ENCODE data around the gene AHRR. TPM values are rescaled to one million over a fixed set of nuclear protein-coding genes. Genes with fewer than 3 reads are reported as not detected.

Gene AHRR
- total RNA-seq, 1 donor from 2014 or later, result 1.0 TPM

- H3K36me3 Mint-ChIP-seq (ENCODE audit: low read depth), result peaks cover 3% of the 10 kb centered on the region
- no peak for DNase-seq (ENCODE audit: low read depth, low spot score)
- no peak overlapping the region for H3K27ac Mint-ChIP-seq (ENCODE audit: unreplicated experiment)
- no peak for TF ChIP-seq CTCF (conservative IDR thresholded peaks at IDR 0.05)
- no peaks in the 10 kb centered on the region for H3K9me3 Mint-ChIP-seq
- H3K4me3 Mint-ChIP-seq, result no peak overlapping the region
- H3K4me1 Mint-ChIP-seq, result peaks cover 5% of the 10 kb centered on the region
- no peaks in the 10 kb centered on the region for H3K27me3 Mint-ChIP-seq (ENCODE audit: low read depth)
Observed at GRCh38 chr5:466661-467310, 145.3 kb downstream of the AHRR start.

GRCh38 chr5:468401-468800, 146.9 kb downstream of the AHRR start:
- H3K36me3 Mint-ChIP-seq (ENCODE audit: low read depth), result no peaks in the 10 kb centered on the region
- H3K4me1 Mint-ChIP-seq, result peaks cover 7% of the 10 kb centered on the region
- TF ChIP-seq CTCF (conservative IDR thresholded peaks at IDR 0.05), result no peak
- H3K27ac Mint-ChIP-seq (ENCODE audit: unreplicated experiment), result no peak overlapping the region
- H3K9me3 Mint-ChIP-seq, result no peaks in the 10 kb centered on the region
- H3K4me3 Mint-ChIP-seq, result peak overlapping the region; percentile 38
- DNase-seq (ENCODE audit: low read depth, low spot score), result no peak
- no peaks in the 10 kb centered on the region for H3K27me3 Mint-ChIP-seq (ENCODE audit: low read depth)

GRCh38 chr5:469752-470483, 148.4 kb downstream of the AHRR start:
- H3K4me3 Mint-ChIP-seq, result peak overlapping the region; percentile 84
- DNase-seq (ENCODE audit: low read depth, low spot score), result no peak
- no peak for TF ChIP-seq CTCF (conservative IDR thresholded peaks at IDR 0.05)
- no peak overlapping the region for H3K27ac Mint-ChIP-seq (ENCODE audit: unreplicated experiment)
- peaks cover 7% of the 10 kb centered on the region for H3K4me1 Mint-ChIP-seq
- H3K36me3 Mint-ChIP-seq (ENCODE audit: low read depth), result no peaks in the 10 kb centered on the region
- H3K27me3 Mint-ChIP-seq (ENCODE audit: low read depth), result peaks cover 9% of the 10 kb centered on the region
- no peaks in the 10 kb centered on the region for H3K9me3 Mint-ChIP-seq

- H3K9me3 Mint-ChIP-seq, result no peaks in the 10 kb centered on the region
- TF ChIP-seq CTCF (conservative IDR thresholded peaks at IDR 0.05), result no peak
- H3K27me3 Mint-ChIP-seq (ENCODE audit: low read depth), result peaks cover 19% of the 10 kb centered on the region
- no peaks in the 10 kb centered on the region for H3K36me3 Mint-ChIP-seq (ENCODE audit: low read depth)
- H3K27ac Mint-ChIP-seq (ENCODE audit: unreplicated experiment), result no peak overlapping the region
- peak overlapping the region; percentile 84 for H3K4me3 Mint-ChIP-seq
- H3K4me1 Mint-ChIP-seq, result peaks cover 7% of the 10 kb centered on the region
- no peak for DNase-seq (ENCODE audit: low read depth, low spot score)
Observed at GRCh38 chr5:470961-471749, 149.6 kb downstream of the AHRR start.

GRCh38 chr5:471750-472058, 150.2 kb downstream of the AHRR start:
- Mint-ChIP-seq H3K27ac (ENCODE audit: unreplicated experiment) (no peak overlapping the region), H3K36me3 (ENCODE audit: low read depth) (no peaks in the 10 kb centered on the region), H3K4me1 (peaks cover 7% of the 10 kb centered on the region), H3K9me3 (no peaks in the 10 kb centered on the region), H3K27me3 (ENCODE audit: low read depth) (peaks cover 23% of the 10 kb centered on the region), H3K4me3 (peak overlapping the region; percentile 84)
- DNase-seq (ENCODE audit: low read depth, low spot score), result no peak
- TF ChIP-seq CTCF (conservative IDR thresholded peaks at IDR 0.05), result no peak

Measured in neural crest cell (in vitro differentiated cells).